AG04450 (cell line): ENCODE measurements around the gene WSB1. TPM values are rescaled to one million over a fixed set of nuclear protein-coding genes. Genes with fewer than 3 reads are reported as not detected.

Experiments
- CTCF ChIA-PET: fragments of 300-600, 350-600 bp; formaldehyde crosslinking; extraction: SDS; loops from one replicate; lab custom pipeline; 2022; ENCODE audit warnings: antibody characterized with exemption, inconsistent platforms; lab: Charles Lee
- POLR2A ChIA-PET: fragments of 350-600 bp; formaldehyde crosslinking; extraction: SDS; loops from one replicate; lab custom pipeline; 2021; ENCODE audit warnings: antibody characterized with exemption, inconsistent platforms; lab: Yijun Ruan, JAX
- DNase-seq: peaks from one replicate; pipeline ENCODE4 v3.0.0-alpha.2; 2011; ENCODE audit warnings: low read depth, low spot score
- H3K27ac ChIP-seq: one replicate; pipeline ENCODE4 v1.5.1; 2012; ENCODE audit warnings: low read depth, low read length, control low read depth
- H3K27me3 ChIP-seq: one replicate; pipeline ENCODE4 v1.6.0; 2012; ENCODE audit warnings: low read length; ENCODE audit not compliant: control insufficient read depth, insufficient read depth
- H3K4me3 ChIP-seq: 2 replicates; pipeline ENCODE4 v1.5.1; 2011; ENCODE audit warnings: mild to moderate bottlenecking, low read depth, low read length, control low read depth
- H3K9me3 ChIP-seq: 2 replicates; pipeline ENCODE4 v1.5.1; 2012; ENCODE audit warnings: low read length; ENCODE audit not compliant: control insufficient read depth, insufficient read depth
- polyA plus RNA-seq: library from polyadenylated mRNA; depleted of rRNA; stranded (reverse); fragments of >200 nt; gene quantifications from 2 replicates; pipeline ENCODE4 v1.2.3, GENCODE V29; 2011
- TF ChIP-seq, protein P1 (sequence below): IDR thresholded peaks from 2 replicates; pipeline ENCODE4 v1.5.1; 2011; ENCODE audit warnings: low read depth, low read length, control low read depth, inconsistent platforms

The WSB1 gene
- polyA plus RNA-seq, 1 experiment, result 204 TPM

GRCh38 chr17:27284811-27285415 is 9.0 kb upstream of the WSB1 start:
- no peak overlapping the region for H3K27ac ChIP-seq
- DNase-seq, result no peak
- H3K9me3 ChIP-seq, result no peaks in the 10 kb centered on the region
- ChIA-PET CTCF (interaction anchor here (0.7 kb wide), 1 partner anchor 319 kb away, joined by 6 read pairs; no protein-coding TSS in a partner anchor), POLR2A (interaction anchor here (0.8 kb wide), 1 partner anchor 10 kb away, joined by 3 read pairs; no protein-coding TSS in a partner anchor)
- TF ChIP-seq, protein P1, sequence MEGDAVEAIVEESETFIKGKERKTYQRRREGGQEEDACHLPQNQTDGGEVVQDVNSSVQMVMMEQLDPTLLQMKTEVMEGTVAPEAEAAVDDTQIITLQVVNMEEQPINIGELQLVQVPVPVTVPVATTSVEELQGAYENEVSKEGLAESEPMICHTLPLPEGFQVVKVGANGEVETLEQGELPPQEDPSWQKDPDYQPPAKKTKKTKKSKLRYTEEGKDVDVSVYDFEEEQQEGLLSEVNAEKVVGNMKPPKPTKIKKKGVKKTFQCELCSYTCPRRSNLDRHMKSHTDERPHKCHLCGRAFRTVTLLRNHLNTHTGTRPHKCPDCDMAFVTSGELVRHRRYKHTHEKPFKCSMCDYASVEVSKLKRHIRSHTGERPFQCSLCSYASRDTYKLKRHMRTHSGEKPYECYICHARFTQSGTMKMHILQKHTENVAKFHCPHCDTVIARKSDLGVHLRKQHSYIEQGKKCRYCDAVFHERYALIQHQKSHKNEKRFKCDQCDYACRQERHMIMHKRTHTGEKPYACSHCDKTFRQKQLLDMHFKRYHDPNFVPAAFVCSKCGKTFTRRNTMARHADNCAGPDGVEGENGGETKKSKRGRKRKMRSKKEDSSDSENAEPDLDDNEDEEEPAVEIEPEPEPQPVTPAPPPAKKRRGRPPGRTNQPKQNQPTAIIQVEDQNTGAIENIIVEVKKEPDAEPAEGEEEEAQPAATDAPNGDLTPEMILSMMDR, result no peak
- H3K27me3 ChIP-seq, result no peaks in the 10 kb centered on the region
- H3K4me3 ChIP-seq, result no peak overlapping the region

DNA sequence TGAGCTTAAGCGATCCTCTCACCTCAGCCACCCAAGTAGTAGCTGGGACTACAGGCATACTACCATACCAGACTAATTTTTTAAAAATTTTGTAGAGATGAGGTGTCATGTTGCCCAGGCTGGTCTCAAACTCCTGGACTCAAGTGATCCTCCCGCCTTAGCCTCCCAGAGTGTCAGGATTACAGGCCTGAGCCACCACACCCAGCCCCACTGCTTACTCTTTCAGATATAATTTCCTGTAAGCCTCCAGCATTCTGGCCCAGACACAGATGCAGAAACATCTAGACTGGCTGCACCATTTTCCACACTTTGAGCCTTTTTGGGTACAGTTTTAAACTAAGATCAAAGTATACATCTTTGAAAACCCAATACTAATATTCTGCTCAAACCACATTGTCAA is 8.4 kb upstream of the WSB1 start:
- no peaks in the 10 kb centered on the region for H3K9me3 ChIP-seq
- no peaks in the 10 kb centered on the region for H3K27me3 ChIP-seq
- ChIA-PET CTCF (interaction anchor here (0.7 kb wide), 1 partner anchor 318 kb away, joined by 6 read pairs; no protein-coding TSS in a partner anchor), POLR2A (interaction anchor here (0.8 kb wide), 1 partner anchor 9 kb away, joined by 3 read pairs; no protein-coding TSS in a partner anchor)
- H3K4me3 ChIP-seq, result no peak overlapping the region
- H3K27ac ChIP-seq, result no peak overlapping the region
- DNase-seq, result no peak
- TF ChIP-seq, protein P1, result no peak

- Histone ChIP-seq H3K4me3 (no peak overlapping the region), H3K27ac (no peak overlapping the region), H3K9me3 (no peaks in the 10 kb centered on the region), H3K27me3 (no peaks in the 10 kb centered on the region)
- no peak for DNase-seq
- TF ChIP-seq, protein P1, result no peak
- CTCF ChIA-PET, result interaction anchor here (2.2 kb wide), 1 partner anchor 51 kb away, joined by 10 read pairs; no protein-coding TSS in a partner anchor
- POLR2A ChIA-PET, result no interaction called here
Measured at GRCh38 chr17:27288183-27288582, 5.7 kb upstream of the WSB1 start.

- no peak for DNase-seq
- no peak overlapping the region for H3K4me3 ChIP-seq
- TF ChIP-seq, protein P1, result no peak
- ChIA-PET CTCF (interaction anchor here (2.2 kb wide), 1 partner anchor 53 kb away, joined by 10 read pairs; no protein-coding TSS in a partner anchor), POLR2A (interaction anchor here (0.7 kb wide), 1 partner anchor 11 kb away, joined by 4 read pairs; no protein-coding TSS in a partner anchor)
- H3K9me3 ChIP-seq, result peaks cover 6% of the 10 kb centered on the region; the same call in 1 of the 2 replicates
- no peaks in the 10 kb centered on the region for H3K27me3 ChIP-seq
- no peak overlapping the region for H3K27ac ChIP-seq
Measured at GRCh38 chr17:27289856-27290255, 4.1 kb upstream of the WSB1 start.
